Measurements from ENCODE around the gene KLF15.

Gene KLF15

DNA sequence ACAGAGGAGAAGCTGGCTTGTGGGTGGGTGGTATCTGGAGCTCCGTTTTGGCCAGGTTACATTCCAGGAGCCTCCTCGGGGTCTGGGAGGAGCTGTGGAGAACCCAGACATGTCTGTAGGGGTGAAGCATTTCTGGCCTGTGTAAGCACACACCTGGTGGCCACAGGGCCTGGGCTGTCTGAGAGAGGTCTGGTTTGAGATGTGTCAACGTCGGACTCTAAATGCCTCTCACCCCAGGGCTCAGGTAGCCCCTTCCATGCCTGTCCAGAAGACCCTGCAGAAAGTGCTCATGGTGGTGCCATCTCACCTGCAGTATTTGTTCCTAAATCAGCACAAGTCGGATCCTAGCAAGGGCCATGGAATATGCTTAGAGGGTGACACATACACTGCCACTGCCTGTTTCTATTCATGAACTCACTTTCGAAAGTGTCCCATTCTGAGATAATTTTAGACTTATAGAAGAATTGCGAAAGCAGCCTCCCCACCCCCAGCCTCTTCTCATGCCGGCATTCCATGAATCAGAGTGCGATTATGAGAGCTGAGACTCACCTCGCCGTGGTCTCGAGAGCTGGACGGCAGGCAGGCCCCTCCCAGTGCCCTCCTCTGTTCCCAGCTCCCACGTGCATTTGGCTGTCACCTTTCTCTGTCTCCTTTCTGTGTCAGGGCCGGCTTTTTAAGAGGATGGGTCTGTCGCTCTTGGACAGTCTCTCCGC lies 63.7 kb downstream of the KLF15 start:
- H3K27ac ChIP-seq, result no peak overlapping the region
- TF ChIP-seq, protein P1, sequence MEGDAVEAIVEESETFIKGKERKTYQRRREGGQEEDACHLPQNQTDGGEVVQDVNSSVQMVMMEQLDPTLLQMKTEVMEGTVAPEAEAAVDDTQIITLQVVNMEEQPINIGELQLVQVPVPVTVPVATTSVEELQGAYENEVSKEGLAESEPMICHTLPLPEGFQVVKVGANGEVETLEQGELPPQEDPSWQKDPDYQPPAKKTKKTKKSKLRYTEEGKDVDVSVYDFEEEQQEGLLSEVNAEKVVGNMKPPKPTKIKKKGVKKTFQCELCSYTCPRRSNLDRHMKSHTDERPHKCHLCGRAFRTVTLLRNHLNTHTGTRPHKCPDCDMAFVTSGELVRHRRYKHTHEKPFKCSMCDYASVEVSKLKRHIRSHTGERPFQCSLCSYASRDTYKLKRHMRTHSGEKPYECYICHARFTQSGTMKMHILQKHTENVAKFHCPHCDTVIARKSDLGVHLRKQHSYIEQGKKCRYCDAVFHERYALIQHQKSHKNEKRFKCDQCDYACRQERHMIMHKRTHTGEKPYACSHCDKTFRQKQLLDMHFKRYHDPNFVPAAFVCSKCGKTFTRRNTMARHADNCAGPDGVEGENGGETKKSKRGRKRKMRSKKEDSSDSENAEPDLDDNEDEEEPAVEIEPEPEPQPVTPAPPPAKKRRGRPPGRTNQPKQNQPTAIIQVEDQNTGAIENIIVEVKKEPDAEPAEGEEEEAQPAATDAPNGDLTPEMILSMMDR (conservative IDR thresholded peaks at IDR 0.05), result no peak
